ENCODE measurements around the gene SPARC.

GRCh38 chr5:151703780-151704179, 17.1 kb upstream of the SPARC start:
- no peak for TF ChIP-seq CTCF (IDR thresholded peaks at IDR 0.05; ENCODE audit: low read depth, low read length)
- TF ChIP-seq EZH2phosphoT487 (IDR thresholded peaks at IDR 0.05; ENCODE audit: low read depth): no peak

All from OCI-LY3 (cell line).